ENCODE measurements around the gene MYH14. TPM values are rescaled to one million over a fixed set of nuclear protein-coding genes. Genes with fewer than 3 reads are reported as not detected.
A peak's percentile ranks its signal among the peaks of the same experiment; 100 is the strongest.
"Not testable (repeated sequence)": the region's sequence is repeated elsewhere in the genome, so short reads cannot be mapped to it uniquely, and the experiment has no call there.

The MYH14 gene
- total and polyA plus RNA-seq, 2 of the 13 experiments (the other 11 are each of a cell fraction or from before 2014, with no cell fraction given) = 5.5 to 5.8 TPM

DNA sequence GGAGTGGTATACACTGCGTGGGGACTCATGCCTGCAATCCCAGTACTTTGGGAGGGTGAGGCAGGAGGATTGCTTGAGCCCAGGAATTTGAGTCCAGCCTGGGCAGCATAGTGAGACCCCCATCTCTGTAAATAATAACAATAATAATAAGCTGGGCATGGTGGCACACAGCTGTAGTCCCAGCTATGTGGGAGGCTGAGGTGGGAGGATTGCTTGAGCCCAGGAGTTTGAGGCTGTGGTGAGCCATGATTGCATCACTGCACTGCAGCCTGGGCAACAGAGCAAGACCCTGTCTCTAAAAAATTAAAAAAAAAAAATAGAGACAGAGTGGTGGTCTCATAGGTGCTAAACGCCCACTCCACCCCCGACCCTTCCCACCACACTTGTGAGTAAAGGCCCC lies 28.0 kb downstream of the MYH14 start:
- intact Hi-C loops (cut with micrococcal nuclease; ENCODE audit: unreplicated experiment); in situ Hi-C loops (cut with HindIII; ENCODE audit: extremely low pct_ligation_motif_present, low pct_unique_long_range_greater_than_20kb); ATAC-seq; CTCF ChIA-PET (ENCODE audit: low intra/inter-chr PET ratio, low total read pairs); H3K9me3 ChIP-seq (ENCODE audit: low read length); POLR2A ChIA-PET; FAIRE-seq; H3K9ac ChIP-seq (ENCODE audit: insufficient read depth, low read depth, low read length); H3K27ac ChIP-seq (ENCODE audit: extremely low read length, insufficient read depth, low read length); H3K4me2 ChIP-seq (ENCODE audit: low read depth, low read length); H2AFZ ChIP-seq (ENCODE audit: low read length); H3K79me2 ChIP-seq (ENCODE audit: insufficient read depth, low read length); H3K4me3 ChIP-seq (replicated peaks in 1 of 3; ENCODE audit: insufficient read depth in 1 of 3, low read depth in 2 of 3, low read length in 3 of 3); H3K36me3 ChIP-seq (replicated peaks in 1 of 2; ENCODE audit: control insufficient read depth in 1 of 2, insufficient read depth in 2 of 2, low read length in 2 of 2); H3K27me3 ChIP-seq (ENCODE audit: control insufficient read depth in 1 of 2, insufficient read depth in 2 of 2, low read length in 2 of 2); H4K20me1 ChIP-seq (ENCODE audit: insufficient read depth, low read length); DNase-seq (ENCODE audit: low spot score); BruUV-seq (replicated peaks): not testable (repeated sequence)
- peak; percentile 91 for TF ChIP-seq ZNF121 (CRISPR knock-in tag; IDR thresholded peaks at IDR 0.05)
- TF ChIP-seq, protein P1, sequence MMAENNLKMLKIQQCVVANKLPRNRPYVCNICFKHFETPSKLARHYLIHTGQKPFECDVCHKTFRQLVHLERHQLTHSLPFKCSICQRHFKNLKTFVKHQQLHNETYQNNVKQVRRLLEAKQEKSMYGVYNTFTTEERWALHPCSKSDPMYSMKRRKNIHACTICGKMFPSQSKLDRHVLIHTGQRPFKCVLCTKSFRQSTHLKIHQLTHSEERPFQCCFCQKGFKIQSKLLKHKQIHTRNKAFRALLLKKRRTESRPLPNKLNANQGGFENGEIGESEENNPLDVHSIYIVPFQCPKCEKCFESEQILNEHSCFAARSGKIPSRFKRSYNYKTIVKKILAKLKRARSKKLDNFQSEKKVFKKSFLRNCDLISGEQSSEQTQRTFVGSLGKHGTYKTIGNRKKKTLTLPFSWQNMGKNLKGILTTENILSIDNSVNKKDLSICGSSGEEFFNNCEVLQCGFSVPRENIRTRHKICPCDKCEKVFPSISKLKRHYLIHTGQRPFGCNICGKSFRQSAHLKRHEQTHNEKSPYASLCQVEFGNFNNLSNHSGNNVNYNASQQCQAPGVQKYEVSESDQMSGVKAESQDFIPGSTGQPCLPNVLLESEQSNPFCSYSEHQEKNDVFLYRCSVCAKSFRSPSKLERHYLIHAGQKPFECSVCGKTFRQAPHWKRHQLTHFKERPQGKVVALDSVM (CRISPR knock-in tag; IDR thresholded peaks at IDR 0.05) = peak; percentile 73; the same call in 1 of the 2 replicates
- 79% methylated on average over 2 of the region's 3 CpGs for WGBS (ENCODE audit: low lambda C conversion rate)
- H3K4me1 ChIP-seq (ENCODE audit: insufficient read depth, low read length) = peaks cover 41% of the 10 kb centered on the region

DNA sequence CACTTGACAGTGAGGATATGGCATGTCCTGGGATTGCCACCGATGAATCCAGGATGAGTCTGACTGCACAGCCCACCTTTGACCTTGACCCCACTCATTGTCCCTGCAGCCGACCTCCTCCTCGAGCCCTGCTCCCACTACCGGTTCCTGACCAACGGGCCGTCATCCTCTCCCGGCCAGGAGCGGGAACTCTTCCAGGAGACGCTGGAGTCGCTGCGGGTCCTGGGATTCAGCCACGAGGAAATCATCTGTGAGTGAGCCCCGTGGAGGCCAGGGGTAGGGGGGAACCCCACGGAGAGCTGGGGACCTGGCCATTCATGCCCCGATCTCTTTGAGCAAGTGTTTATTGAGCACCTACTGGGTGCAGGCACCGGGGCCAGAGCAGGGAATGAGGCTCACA lies 28.4 kb downstream of the MYH14 start:
- H3K79me2 ChIP-seq (ENCODE audit: insufficient read depth, low read length) = no peaks in the 10 kb centered on the region
- DNase-seq (ENCODE audit: low spot score) = no peak
- H3K9me3 ChIP-seq (ENCODE audit: low read length) = no peaks in the 10 kb centered on the region
- no peak overlapping the region for H2AFZ ChIP-seq (ENCODE audit: low read length)
- POLR2A ChIA-PET = no interaction called here
- H3K4me3 ChIP-seq (replicated peaks in 1 of 3; ENCODE audit: insufficient read depth in 1 of 3, low read depth in 2 of 3, low read length in 3 of 3) = no peak overlapping the region
- no peak for FAIRE-seq
- H3K4me2 ChIP-seq (ENCODE audit: low read depth, low read length) = no peak overlapping the region
- WGBS (ENCODE audit: low lambda C conversion rate) = 72% methylated on average over 9 of the region's 16 CpGs
- H3K27me3 ChIP-seq (ENCODE audit: control insufficient read depth in 1 of 2, insufficient read depth in 2 of 2, low read length in 2 of 2) = no peaks in the 10 kb centered on the region
- no peaks in the 10 kb centered on the region for H3K36me3 ChIP-seq (replicated peaks in 1 of 2; ENCODE audit: control insufficient read depth in 1 of 2, insufficient read depth in 2 of 2, low read length in 2 of 2)
- in situ Hi-C loops (cut with HindIII; ENCODE audit: extremely low pct_ligation_motif_present, low pct_unique_long_range_greater_than_20kb) = no loop called here
- no TSS peak for BruUV-seq (replicated peaks)
- no peaks in the 10 kb centered on the region for H4K20me1 ChIP-seq (ENCODE audit: insufficient read depth, low read length)
- TF ChIP-seq ZNF331 (CRISPR knock-in tag; IDR thresholded peaks at IDR 0.05) (no peak), ZFP82 (CRISPR knock-in tag; IDR thresholded peaks at IDR 0.05; ENCODE audit: borderline replicate concordance) (no peak), NR2F6 (IDR thresholded peaks at IDR 0.05) (no peak; the same call in 1 of the 2 replicates), NR2F6 (CRISPR knock-in tag; IDR thresholded peaks at IDR 0.05) (peak; percentile 31; the same call in 1 of the 2 replicates), NR2C2 (CRISPR knock-in tag; IDR thresholded peaks at IDR 0.05; ENCODE audit: borderline replicate concordance) (0 out of 2 replicates have a peak, but pooled peaks have one; percentile 25)
- peaks cover 41% of the 10 kb centered on the region for H3K4me1 ChIP-seq (ENCODE audit: insufficient read depth, low read length)
- CTCF ChIA-PET (ENCODE audit: low intra/inter-chr PET ratio, low total read pairs) = no interaction called here
- no peak overlapping the region for H3K9ac ChIP-seq (ENCODE audit: insufficient read depth, low read depth, low read length)
- H3K27ac ChIP-seq (ENCODE audit: extremely low read length, insufficient read depth, low read length) = no peak overlapping the region
- intact Hi-C loops (cut with micrococcal nuclease; ENCODE audit: unreplicated experiment) = no loop called here
- ATAC-seq = no peak
